Fibroblast of upper back skin (primary cell): ENCODE results near the gene GFM2.
"Not testable (repeated sequence)": the region's sequence is repeated elsewhere in the genome, so short reads cannot be mapped to it uniquely, and the experiment has no call there.

Experiments
- DNase-seq: peaks from one replicate; pipeline ENCODE4 v3.0.0-alpha.2; 2013

Gene GFM2

DNA sequence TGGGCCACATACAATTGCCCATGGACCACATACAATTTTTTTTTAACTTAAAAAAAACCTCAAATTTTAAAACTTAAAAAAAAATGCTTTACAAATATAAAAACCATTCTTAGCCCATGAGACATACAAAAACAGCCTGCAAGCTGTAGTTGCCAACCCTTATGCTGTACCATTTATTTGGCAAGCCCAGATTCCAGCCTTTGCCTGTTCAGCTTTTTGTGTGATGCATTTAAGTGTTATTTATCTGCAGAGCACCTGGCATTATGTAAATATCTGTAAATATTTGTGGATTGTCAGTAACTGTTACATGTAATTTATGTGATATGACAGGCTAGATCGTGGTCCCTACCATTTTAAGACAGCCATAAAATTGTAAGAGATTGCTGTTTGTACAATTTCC, 49.3 kb downstream of the GFM2 start:
- no peak for DNase-seq

DNA sequence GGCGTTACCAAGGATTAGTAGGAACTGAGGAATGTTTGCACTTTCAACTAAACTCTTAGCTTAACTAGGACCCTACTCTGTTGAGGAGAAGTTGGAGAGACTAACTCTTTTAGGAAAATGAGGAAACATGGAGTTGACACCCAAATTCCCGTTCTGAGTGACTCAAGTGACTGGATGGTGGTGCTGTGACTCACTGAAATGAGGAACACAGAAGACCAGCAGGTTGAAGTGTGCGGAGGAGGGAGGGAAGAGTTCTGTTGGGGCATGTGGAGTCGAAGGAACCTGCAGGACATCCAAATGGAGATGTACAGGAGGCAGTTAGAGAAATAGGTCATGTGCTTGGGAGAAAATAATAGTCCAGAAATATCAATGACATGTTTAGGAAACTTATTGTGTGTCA, 73.7 kb downstream of the GFM2 start:
- DNase-seq: no peak

DNA sequence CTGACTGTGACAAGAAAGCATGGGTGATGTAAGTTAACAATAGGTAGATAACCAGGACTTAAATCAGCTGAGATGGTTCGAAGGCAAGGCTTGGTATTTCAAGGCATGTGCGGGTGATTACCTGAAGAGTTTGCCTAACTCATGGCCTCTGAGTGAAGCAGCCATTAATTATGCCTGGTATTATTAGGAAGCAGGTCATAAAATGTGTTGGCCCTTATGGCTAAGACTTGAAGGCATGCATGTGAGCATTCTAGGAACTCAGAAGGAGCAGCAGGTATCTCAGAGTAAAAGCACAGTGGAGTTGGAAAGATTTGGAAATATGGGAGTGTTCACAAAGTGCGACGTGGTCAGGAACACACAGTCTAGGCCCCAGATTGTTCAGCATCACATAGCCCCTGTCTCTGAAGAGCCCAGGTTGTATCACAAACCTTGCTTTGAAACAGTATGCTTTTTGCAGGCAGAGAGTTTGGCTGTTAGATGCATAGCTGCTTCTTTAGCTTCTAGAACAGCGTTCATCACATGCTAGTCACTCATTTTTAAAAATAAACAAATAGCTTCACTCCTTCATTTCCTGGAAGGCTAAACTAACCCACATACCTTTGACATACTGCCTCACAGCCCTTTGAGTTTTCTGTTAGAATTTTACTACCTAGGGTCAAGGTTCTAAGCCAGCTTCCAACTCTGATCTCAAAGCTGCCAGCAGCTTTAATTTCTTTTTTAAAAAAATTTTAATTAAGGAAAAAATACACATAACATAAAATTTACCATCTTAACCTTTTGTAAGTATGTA, 79.8 kb downstream of the GFM2 start:
- no peak for DNase-seq

DNA sequence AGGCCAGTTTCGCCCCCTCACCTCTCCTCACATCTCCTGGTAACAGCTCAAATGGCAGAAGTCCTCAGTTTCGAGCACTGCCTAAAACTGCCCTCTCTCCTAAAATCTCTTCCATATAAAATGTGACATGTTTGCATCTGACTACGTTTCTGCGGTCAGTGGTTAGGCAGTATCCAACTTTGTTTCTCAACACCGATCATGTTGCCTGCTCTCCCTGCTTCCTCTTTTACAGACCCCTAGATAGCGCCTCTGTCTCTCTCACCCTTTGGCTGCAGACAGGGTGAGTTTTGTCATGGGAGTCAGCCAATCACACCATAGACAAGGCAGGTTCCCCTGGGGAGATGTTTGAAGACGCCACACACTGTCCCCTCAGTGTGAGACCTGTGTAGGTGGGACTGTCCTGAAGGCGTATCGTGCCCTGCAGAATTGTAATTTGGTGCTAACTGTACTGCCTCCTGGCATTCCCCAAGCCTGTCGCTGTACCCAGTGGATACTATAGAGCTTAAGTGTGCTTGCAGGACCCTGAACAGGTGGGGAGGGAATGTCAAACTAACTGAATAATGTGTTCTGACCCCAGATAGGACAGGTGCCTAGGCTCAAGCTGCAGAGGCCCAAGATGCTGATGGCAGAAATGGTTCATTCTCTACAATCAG, 80.8 kb downstream of the GFM2 start:
- DNase-seq: peak; percentile 34

DNA sequence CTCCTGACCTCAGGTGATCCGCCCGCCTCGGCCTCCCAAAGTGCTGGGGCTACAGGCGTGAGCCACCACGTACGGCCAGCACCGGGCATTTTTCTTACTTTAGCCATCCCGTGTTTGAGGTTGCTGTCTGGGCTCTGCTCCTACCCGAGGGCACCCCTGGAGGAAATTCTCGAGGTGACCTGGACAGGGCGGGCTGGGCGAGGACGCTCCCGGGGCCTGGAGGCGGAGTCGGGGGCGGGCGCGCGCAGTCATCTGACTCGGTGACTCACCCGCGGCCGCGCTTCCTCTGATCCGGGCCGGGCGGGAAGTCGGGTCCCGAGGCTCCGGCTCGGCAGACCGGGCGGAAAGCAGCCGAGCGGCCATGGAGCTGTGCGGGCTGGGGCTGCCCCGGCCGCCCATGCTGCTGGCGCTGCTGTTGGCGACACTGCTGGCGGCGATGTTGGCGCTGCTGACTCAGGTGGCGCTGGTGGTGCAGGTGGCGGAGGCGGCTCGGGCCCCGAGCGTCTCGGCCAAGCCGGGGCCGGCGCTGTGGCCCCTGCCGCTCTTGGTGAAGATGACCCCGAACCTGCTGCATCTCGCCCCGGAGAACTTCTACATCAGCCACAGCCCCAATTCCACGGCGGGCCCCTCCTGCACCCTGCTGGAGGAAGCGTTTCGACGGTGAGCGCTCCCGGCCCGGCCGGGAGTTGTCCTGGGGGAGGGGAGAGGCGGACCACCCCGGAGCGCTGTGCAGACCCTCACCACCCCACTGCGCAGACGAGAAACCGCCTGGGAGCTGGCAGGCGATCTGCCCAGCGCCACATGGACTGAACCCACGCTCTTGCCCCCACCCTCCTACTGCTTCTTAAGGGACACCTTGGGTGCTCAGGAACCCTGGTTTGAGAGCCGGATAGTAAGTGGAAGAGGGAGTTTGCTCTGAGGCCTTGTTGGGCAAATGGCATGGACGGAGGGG, 81.7 kb downstream of the GFM2 start, which contains the start of gene HEXB:
HEXB (plus strand) TSS at position 334 of the 952 bp plus-strand sequence; CDS start at position 362, 28 bp downstream.
- DNase-seq: peak; percentile 82

DNA sequence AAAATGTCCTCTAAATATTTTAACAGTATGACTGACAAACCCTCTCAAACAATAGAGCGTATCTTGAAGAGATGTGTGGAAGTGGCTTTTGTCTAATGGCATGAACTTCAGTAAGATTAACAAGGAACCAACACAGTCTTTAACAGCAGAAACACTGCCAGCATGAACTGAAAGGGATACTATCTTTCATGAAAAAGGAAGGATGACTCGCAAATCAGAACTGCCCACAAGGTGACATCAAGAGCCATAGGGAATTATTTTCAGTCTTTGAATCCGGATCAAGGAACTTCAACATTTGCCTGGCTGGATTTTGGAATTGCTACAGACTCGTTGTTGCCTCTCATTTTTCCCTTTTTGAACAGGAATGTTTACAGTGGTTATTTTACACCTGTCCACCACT, 87.0 kb downstream of the GFM2 start:
- peak; percentile 34 for DNase-seq

DNA sequence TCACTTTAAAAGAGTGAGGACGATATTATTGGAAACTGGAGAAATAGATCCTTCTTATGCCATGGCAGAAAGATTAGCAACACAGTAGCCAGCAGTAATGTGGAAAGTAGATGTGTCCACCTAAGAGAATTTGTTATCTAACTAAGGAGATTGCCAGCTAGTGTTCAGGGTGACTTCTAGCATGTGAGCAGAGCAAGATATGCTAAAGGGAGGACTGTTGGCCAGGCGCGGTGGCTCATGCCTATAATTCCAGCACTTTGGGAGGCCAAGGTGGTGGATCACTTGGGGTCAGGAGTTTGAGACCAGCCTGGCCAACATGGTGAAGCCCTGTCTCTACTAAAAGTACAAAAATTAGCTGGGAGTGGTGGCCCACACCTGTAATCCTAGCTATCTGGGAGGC, 87.6 kb downstream of the GFM2 start:
- not testable (repeated sequence) for DNase-seq

DNA sequence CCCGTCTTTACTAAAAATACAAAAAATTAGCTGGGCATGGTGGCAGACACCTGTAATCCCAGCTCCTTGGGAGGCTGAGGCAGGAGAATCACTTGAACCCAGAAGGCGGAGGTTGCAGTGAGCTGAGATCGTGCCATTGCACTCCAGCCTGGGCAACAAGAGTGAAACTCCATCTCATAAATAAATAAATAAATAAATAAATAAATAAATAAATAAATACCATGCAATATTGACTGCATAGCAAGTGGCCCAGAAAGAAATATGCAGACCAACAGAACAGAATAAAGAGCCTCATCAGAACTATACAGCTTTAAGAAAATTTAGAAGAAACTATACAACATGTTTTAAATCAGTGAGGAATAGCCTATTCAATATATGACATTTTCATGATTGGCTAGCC, 88.8 kb downstream of the GFM2 start:
- not testable (repeated sequence) for DNase-seq

DNA sequence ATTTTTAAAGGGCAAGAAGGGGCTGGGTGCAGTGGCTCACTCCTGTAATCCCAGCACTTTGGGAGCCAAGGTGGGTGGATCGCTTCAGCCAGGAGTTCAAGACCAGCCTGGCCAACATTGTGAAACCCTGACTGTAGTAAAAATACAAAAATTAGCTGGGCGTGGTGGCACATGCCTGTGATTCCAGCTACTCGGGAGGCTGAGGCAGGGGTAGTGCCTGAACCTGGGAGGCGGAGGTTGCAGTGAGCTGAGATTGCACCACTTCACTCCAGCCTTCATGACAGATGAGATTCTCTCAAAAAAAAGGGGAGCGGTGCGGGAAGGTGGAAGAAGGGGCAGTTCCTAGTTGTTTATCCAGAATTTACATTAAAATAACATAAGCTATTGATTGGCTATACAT, 90.5 kb downstream of the GFM2 start:
- DNase-seq: not testable (repeated sequence)

DNA sequence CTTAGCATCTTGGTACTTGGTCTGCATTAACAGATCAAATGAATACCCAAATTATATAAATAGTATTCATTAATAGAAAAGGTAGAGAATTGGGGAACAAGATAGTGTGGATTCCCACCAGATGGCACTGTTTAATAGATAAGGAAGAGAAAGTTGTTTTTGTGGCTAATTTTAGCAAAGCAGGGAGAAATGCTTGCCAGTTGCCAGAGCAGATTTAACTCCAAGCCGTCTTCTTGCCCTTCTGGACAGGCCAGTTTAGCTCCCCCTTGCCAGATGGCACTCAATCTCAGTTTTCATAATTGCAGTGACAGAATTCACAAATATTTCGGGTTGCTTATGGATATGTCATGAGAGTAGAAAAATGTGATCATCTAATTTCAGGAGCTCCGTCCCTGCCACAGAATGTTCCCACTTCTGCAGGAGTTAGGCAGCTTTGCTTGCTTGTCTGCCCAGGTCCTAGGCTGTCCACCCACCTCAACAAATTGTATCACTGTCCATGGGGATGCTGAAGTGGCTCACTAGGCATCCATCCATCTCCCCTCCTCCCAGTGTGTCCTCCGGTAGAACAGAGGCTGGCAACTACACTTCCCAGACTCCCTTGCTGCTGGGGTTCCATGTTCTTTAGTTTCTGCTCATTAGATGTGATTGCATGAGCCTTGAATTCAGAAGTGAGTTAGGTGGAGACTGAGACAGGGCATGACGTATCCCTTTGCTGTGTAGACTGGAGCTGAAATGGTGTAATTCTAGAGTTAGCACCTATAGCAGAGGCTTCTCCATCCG, 93.7 kb downstream of the GFM2 start:
- peak; percentile 49 for DNase-seq

DNA sequence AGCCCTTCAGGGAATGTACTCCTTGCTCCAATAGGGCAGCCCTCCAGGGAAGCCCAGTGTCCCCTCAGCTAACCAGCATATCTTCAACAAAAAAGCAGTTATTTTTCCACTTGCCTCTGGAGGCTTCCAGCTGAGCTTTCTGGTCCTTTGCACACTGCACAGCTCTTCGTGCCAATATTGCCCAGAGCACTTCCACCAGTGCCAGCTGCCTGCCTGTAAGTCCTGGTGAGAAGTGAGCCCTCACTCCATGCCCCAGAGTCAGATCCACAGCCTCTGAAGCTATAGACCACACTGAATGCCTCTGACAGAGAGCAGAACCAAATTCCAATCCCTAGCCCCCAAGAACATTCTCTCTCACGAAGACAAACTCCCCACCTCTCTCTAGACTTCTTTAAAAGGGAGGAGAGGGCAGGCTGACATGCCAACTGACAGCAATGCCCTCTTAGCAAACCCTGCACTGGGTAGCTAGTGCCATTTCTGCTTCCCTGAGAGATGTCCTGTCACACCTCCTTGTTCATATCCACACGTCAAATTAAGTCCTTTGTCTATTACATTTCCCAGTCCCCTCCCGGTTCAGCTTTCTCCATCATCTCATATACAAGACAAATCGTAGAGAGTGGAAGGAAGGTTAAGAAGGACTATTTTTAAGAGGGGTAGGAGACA, 94.6 kb downstream of the GFM2 start:
- no peak for DNase-seq
